GM12878 (cell line): ENCODE results near the gene BPI. TPM values are rescaled to one million over a fixed set of nuclear protein-coding genes. Genes with fewer than 3 reads are reported as not detected.
"Not testable (repeated sequence)": the region's sequence is repeated elsewhere in the genome, so short reads cannot be mapped to it uniquely, and the experiment has no call there.

ENCODE experiments used
- ATAC-seq: fragments of 200-7000 bp; cut with Tn5 transposase; 3 replicates; pipeline ENCODE4 v1.9.1; 2020; ENCODE audit warnings: mild to moderate bottlenecking, moderate library complexity
- BruUV-seq: library from RNA; stranded (reverse); fragments of 400-500 nt; replicated peaks from 2 replicates; lab custom pipeline; 2021; lab: Mats Ljungman, UMichigan
- CTCF ChIA-PET: fragments of 300-600 bp; sonication (Branson Sonifier 250); formaldehyde crosslinking; extraction: SDS; loops from one replicate; lab custom pipeline; 2021; ENCODE audit warnings: inconsistent platforms; lab: Yijun Ruan, JAX
- POLR2A ChIA-PET: fragments of 350-600 bp; formaldehyde crosslinking; extraction: SDS; loops from one replicate; lab custom pipeline; 2021; ENCODE audit warnings: inconsistent platforms; lab: Charles Lee
- RAD21 ChIA-PET: fragments of 300-600 bp; sonication (Branson Sonifier 250); formaldehyde crosslinking; loops from one replicate; lab custom pipeline; 2023; ENCODE audit warnings: antibody characterized with exemption; ENCODE audit not compliant: unreplicated experiment; lab: Charles Lee
- SMC1A ChIA-PET: fragments of 300-600 bp; sonication (Branson Sonifier 250); formaldehyde crosslinking; loops from one replicate; lab custom pipeline; 2023; ENCODE audit not compliant: unreplicated experiment, uncharacterized antibody; lab: Charles Lee
- DNase-seq: peaks from one replicate; pipeline ENCODE4 v3.0.0-alpha.2; 2011; ENCODE audit warnings: low read depth, low spot score
- FAIRE-seq: peaks from 3 replicates; lab custom pipeline; 2011; peaks lifted over from hg19 to GRCh38; lab: Jason Lieb, UNC
- H2AFZ ChIP-seq: 2 replicates; pipeline ENCODE4 v1.6.0; 2011; ENCODE audit warnings: low read depth, low read length, control low read depth; ENCODE audit not compliant: control insufficient read depth
- H3K27ac ChIP-seq: 2 replicates; pipeline ENCODE4 v1.5.1; 2011; ENCODE audit warnings: control low read depth; ENCODE audit not compliant: control insufficient read depth, insufficient read depth
- H3K27me3 ChIP-seq, 2 experiments: replicated peaks in 1 of 2; 2 replicates each; pipeline versions ENCODE4 v1.6.0 to v1.6.1; 2011; ENCODE audit warnings: low read length in 1 of 2; ENCODE audit not compliant: control insufficient read depth in 2 of 2, insufficient read depth in 2 of 2
- H3K36me3 ChIP-seq, 2 experiments: 2 replicates each; pipeline ENCODE4 v1.5.1; 2011; ENCODE audit warnings: low read length in 1 of 2; ENCODE audit not compliant: control insufficient read depth in 2 of 2, insufficient read depth in 2 of 2
- H3K4me1 ChIP-seq: 2 replicates; pipeline ENCODE4 v1.6.1; 2011; ENCODE audit warnings: mild to moderate bottlenecking, low read length, moderate library complexity, mixed read lengths; ENCODE audit not compliant: control insufficient read depth, insufficient read depth
- H3K4me2 ChIP-seq: 2 replicates; pipeline ENCODE4 v1.6.0; 2011; ENCODE audit warnings: control low read depth; ENCODE audit not compliant: control insufficient read depth, insufficient read depth
- H3K4me3 ChIP-seq: fragments of 200-600 bp; sonication (generic); 2 replicates; pipeline ENCODE4 v1.5.1; 2016
- H3K79me2 ChIP-seq: 2 replicates; pipeline ENCODE4 v1.6.0; 2011; ENCODE audit warnings: low read length; ENCODE audit not compliant: control insufficient read depth, insufficient read depth
- H3K9ac ChIP-seq: 2 replicates; pipeline ENCODE4 v1.8.0; 2011; ENCODE audit warnings: low read length, control low read depth, mixed read lengths; ENCODE audit not compliant: control insufficient read depth, insufficient read depth
- H3K9me3 ChIP-seq: replicated peaks from 3 replicates; pipeline ENCODE4 v1.5.1; 2011; ENCODE audit warnings: mild to moderate bottlenecking, low read length; ENCODE audit not compliant: control insufficient read depth, insufficient read depth
- H4K20me1 ChIP-seq: 2 replicates; pipeline ENCODE4 v1.6.0; 2011; ENCODE audit not compliant: control insufficient read depth, insufficient read depth
- RB1 ChIP-seq: fragments of 450-650 bp; formaldehyde crosslinking; IDR thresholded peaks from 2 replicates; pipeline ENCODE4 v1.6.1; 2017; ENCODE audit warnings: mild to moderate bottlenecking, borderline replicate concordance
- ZBTB33 ChIP-seq: fragments of 450-650 bp; IDR thresholded peaks from 2 replicates; pipeline ENCODE4 v1.6.1; 2017; ENCODE audit warnings: mild to moderate bottlenecking
- WGBS: methylation state at CpG from one replicate; pipeline ENCODE4 v1.1.6; 2016; ENCODE audit warnings: low lambda C conversion rate; ENCODE audit not compliant: insufficient replicate concordance, insufficient coverage; ENCODE audit errors: missing lambda C conversion rate; 5-methylcytosine and 5-hydroxymethylcytosine counted together
- in situ Hi-C: fragments of 300-500 bp; cut with MboI; formaldehyde crosslinking; loops from 9 replicates; pipeline ENCODE4 v1.14.3; 2018; ENCODE audit warnings: mixed read lengths
- intact Hi-C: fragments of 100-400 bp; cut with micrococcal nuclease; formaldehyde crosslinking; loops from one replicate; pipeline ENCODE4 v1.14.2; 2022; ENCODE audit not compliant: unreplicated experiment
- polyA plus RNA-seq, 11 experiments: library from polyadenylated mRNA; depleted of rRNA in 4 of 11; unstranded in 6 of 11; stranded (reverse) in 5 of 11; fragments of >200 nt; fragmentation: Nextera tagmentation in 4 of 11; fragmentation: Illumina TruSeq in 1 of 11; extraction: Ambion mirVana in 4 of 11; extraction: Trizol in 1 of 11; gene quantifications; 1 replicate in 1 of 11; 2 replicates in 10 of 11; pipeline versions ENCODE4 v1.2.1 to v1.2.3, GENCODE V29; 2011 to 2016; ENCODE audit warnings: inconsistent platforms in 2 of 11, missing spikeins in 2 of 11, low read depth in 1 of 11
- total RNA-seq, 4 experiments: library from RNA; depleted of rRNA in 3 of 4; stranded (reverse); fragments of >200 nt in 3 of 4; fragmentation: Illumina TruSeq in 1 of 4; extraction: Trizol in 1 of 4; gene quantifications; 2 replicates each; pipeline versions ENCODE4 v1.2.1 to v1.2.3, GENCODE V29; 2013 to 2021
- TF ChIP-seq, protein P1 (sequence below): fragments of 450-650 bp; formaldehyde crosslinking; IDR thresholded peaks from 2 replicates; pipeline ENCODE4 v1.4.0; 2022; ENCODE audit warnings: mild to moderate bottlenecking, moderate library complexity

The BPI gene
- total and polyA plus RNA-seq, 10 of the 15 experiments (the other 5 are each of a cell fraction or from before 2014, with no cell fraction given): not detected

DNA sequence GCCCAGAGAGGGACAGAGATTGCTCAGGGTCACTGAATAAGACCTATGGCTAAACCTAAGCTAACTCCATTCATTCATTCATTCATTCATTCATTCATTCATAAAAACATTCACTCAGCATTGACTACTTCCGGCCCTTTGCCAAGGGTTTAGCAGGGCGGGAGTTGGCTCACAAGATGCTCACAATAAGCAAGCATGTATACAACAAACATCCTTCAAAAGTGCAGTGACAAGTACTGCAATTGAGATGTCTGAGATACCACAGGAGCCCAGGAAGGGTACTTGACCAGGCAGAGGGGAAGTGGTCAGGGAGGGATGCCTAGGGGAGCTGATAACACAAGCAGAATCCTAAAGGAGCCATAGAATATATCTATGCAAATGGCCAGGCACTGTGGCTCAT is 25.2 kb upstream of the BPI start (continued):
- TF ChIP-seq ZBTB33: no peak
- no peak for TF ChIP-seq RB1
- TF ChIP-seq, protein P1, sequence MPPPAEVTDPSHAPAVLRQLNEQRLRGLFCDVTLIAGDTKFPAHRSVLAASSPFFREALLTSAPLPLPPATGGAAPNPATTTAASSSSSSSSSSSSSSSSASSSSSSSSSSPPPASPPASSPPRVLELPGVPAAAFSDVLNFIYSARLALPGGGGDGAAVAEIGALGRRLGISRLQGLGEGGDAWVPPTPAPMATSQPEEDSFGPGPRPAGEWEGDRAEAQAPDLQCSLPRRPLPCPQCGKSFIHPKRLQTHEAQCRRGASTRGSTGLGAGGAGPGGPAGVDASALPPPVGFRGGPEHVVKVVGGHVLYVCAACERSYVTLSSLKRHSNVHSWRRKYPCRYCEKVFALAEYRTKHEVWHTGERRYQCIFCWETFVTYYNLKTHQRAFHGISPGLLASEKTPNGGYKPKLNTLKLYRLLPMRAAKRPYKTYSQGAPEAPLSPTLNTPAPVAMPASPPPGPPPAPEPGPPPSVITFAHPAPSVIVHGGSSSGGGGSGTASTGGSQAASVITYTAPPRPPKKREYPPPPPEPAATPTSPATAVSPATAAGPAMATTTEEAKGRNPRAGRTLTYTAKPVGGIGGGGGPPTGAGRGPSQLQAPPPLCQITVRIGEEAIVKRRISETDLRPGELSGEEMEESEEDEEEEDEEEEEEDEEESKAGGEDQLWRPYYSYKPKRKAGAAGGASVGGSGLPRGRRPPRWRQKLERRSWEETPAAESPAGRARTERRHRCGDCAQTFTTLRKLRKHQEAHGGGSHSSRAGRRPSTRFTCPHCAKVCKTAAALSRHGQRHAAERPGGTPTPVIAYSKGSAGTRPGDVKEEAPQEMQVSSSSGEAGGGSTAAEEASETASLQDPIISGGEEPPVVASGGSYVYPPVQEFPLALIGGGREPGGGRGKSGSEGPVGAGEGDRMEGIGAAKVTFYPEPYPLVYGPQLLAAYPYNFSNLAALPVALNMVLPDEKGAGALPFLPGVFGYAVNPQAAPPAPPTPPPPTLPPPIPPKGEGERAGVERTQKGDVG (CRISPR knock-in tag): no peak

- SMC1A ChIA-PET, H3K4me3 ChIP-seq, H3K9me3 ChIP-seq: not testable (repeated sequence)
These were observed 22.6 kb upstream of the BPI start for GRCh38 chr20:38281176-38281915.

More at GRCh38 chr20:38281176-38281915, 22.6 kb upstream of the BPI start:
- H3K27me3 ChIP-seq, POLR2A ChIA-PET, H2AFZ ChIP-seq, H4K20me1 ChIP-seq, H3K4me2 ChIP-seq, RAD21 ChIA-PET, H3K9ac ChIP-seq, H3K36me3 ChIP-seq, FAIRE-seq, H3K79me2 ChIP-seq, in situ Hi-C loops, ATAC-seq, intact Hi-C loops, DNase-seq, H3K27ac ChIP-seq, H3K4me1 ChIP-seq, BruUV-seq: not testable (repeated sequence)
- CTCF ChIA-PET: interaction anchor here (0.7 kb wide), 1 partner anchor 727 kb away, joined by 4 read pairs; no protein-coding TSS in a partner anchor
- WGBS: 50% methylated on average over 6 of the region's 6 CpGs
